ENCODE measurements around the gene ABCD1. TPM values are rescaled to one million over a fixed set of nuclear protein-coding genes. Genes with fewer than 3 reads are reported as not detected.

The ABCD1 gene
- total RNA-seq, 1 donor from 2014 or later = 27.2 TPM

GRCh38 chrX:153765138-153766079 is 40.8 kb downstream of the ABCD1 start:
- H2AFZ ChIP-seq (ENCODE audit: low read depth, low read length) = peak overlapping the region; percentile 75
- H3K4me1 Mint-ChIP-seq (ENCODE audit: low read depth, unreplicated experiment) = no peaks in the 10 kb centered on the region
- H3K36me3 Mint-ChIP-seq (ENCODE audit: low read depth, unreplicated experiment) = no peaks in the 10 kb centered on the region
- H3K27me3 Mint-ChIP-seq (ENCODE audit: low read depth, unreplicated experiment) = peaks cover 2% of the 10 kb centered on the region
- TF ChIP-seq EZH2 (IDR thresholded peaks at IDR 0.05; ENCODE audit: insufficient read depth, low read length) (no peak), CTCF (IDR thresholded peaks at IDR 0.05; ENCODE audit: insufficient read depth, low read depth, low read length) (no peak)
- FAIRE-seq = no peak
- DNase-seq (ENCODE audit: low read depth) = no peak
- no peaks in the 10 kb centered on the region for H3K27me3 ChIP-seq (ENCODE audit: insufficient read depth, low read length)
- H3K36me3 ChIP-seq (ENCODE audit: insufficient read depth, low read length) = no peaks in the 10 kb centered on the region
- H3K4me3 Mint-ChIP-seq (ENCODE audit: unreplicated experiment) = no peak overlapping the region
- peak overlapping the region; percentile 87 for H3K4me2 ChIP-seq (ENCODE audit: low read length)
- no peaks in the 10 kb centered on the region for H3K9me3 Mint-ChIP-seq (ENCODE audit: unreplicated experiment)
- peaks cover 25% of the 10 kb centered on the region for H3K4me1 ChIP-seq (ENCODE audit: insufficient read depth, low read length)
- H3K27ac Mint-ChIP-seq (ENCODE audit: unreplicated experiment) = peak overlapping the region; percentile 41
- peak overlapping the region; percentile 39 for H3K4me3 ChIP-seq (ENCODE audit: insufficient read depth, low read depth, low read length)
- no peaks in the 10 kb centered on the region for H3K9me3 ChIP-seq (ENCODE audit: insufficient read depth, low read depth, low read length)
- H3K79me2 ChIP-seq (ENCODE audit: insufficient read depth, low read length) = no peaks in the 10 kb centered on the region
- H3K27ac ChIP-seq (ENCODE audit: low read depth, low read length) = peak overlapping the region; percentile 68
- H3K9ac ChIP-seq (ENCODE audit: low read length) = peak overlapping the region; percentile 76
- H4K20me1 ChIP-seq (ENCODE audit: insufficient read depth, low read length) = peaks cover 5% of the 10 kb centered on the region

- FAIRE-seq (peak; percentile 5), DNase-seq (ENCODE audit: low read depth) (peak; percentile 61)
- H3K27me3 ChIP-seq (ENCODE audit: insufficient read depth, low read length) = no peaks in the 10 kb centered on the region
- H3K27me3 Mint-ChIP-seq (ENCODE audit: low read depth, unreplicated experiment) = peaks cover 2% of the 10 kb centered on the region
- peak overlapping the region; percentile 76 for H3K9ac ChIP-seq (ENCODE audit: low read length)
- peaks cover 25% of the 10 kb centered on the region for H3K4me1 ChIP-seq (ENCODE audit: insufficient read depth, low read length)
- H3K9me3 Mint-ChIP-seq (ENCODE audit: unreplicated experiment) = no peaks in the 10 kb centered on the region
- no peak for TF ChIP-seq EZH2 (IDR thresholded peaks at IDR 0.05; ENCODE audit: insufficient read depth, low read length)
- TF ChIP-seq CTCF (IDR thresholded peaks at IDR 0.05; ENCODE audit: insufficient read depth, low read depth, low read length) = no peak
- no peaks in the 10 kb centered on the region for H3K36me3 ChIP-seq (ENCODE audit: insufficient read depth, low read length)
- no peaks in the 10 kb centered on the region for H3K4me1 Mint-ChIP-seq (ENCODE audit: low read depth, unreplicated experiment)
- peak overlapping the region; percentile 39 for H3K4me3 ChIP-seq (ENCODE audit: insufficient read depth, low read depth, low read length)
- H2AFZ ChIP-seq (ENCODE audit: low read depth, low read length) = peak overlapping the region; percentile 75
- no peaks in the 10 kb centered on the region for H3K36me3 Mint-ChIP-seq (ENCODE audit: low read depth, unreplicated experiment)
- no peaks in the 10 kb centered on the region for H3K79me2 ChIP-seq (ENCODE audit: insufficient read depth, low read length)
- no peaks in the 10 kb centered on the region for H3K9me3 ChIP-seq (ENCODE audit: insufficient read depth, low read depth, low read length)
- no peak overlapping the region for H3K4me3 Mint-ChIP-seq (ENCODE audit: unreplicated experiment)
- no peak overlapping the region for H3K27ac Mint-ChIP-seq (ENCODE audit: unreplicated experiment)
- H4K20me1 ChIP-seq (ENCODE audit: insufficient read depth, low read length) = peaks cover 5% of the 10 kb centered on the region
- peak overlapping the region; percentile 87 for H3K4me2 ChIP-seq (ENCODE audit: low read length)
- peak overlapping the region; percentile 68 for H3K27ac ChIP-seq (ENCODE audit: low read depth, low read length)
Observed at GRCh38 chrX:153766098-153766817, 41.6 kb downstream of the ABCD1 start.

Data from astrocyte (in vitro differentiated cells and primary cell).